Tibial nerve (tissue), 4 donors: ENCODE data around the gene THYN1. TPM values are rescaled to one million over a fixed set of nuclear protein-coding genes. Genes with fewer than 3 reads are reported as not detected.

Experiments used
- DNase-seq, 2 donors: peaks; one replicate each; pipeline ENCODE4 v3.0.0-alpha.2; 2019; ENCODE audit warnings: low spot score in 2 of 2
- H3K27ac ChIP-seq, 4 donors: fragments of 200-600 bp; sonication (generic) in 3 of 4; one replicate each; pipeline ENCODE4 v1.5.1; 2017 to 2019; ENCODE audit warnings: mild to moderate bottlenecking in 1 of 4
- H3K27me3 ChIP-seq, 2 donors: fragments of 200-600 bp; sonication (generic) in 1 of 2; one replicate each; pipeline versions ENCODE4 v1.5.1 to v1.6.0; 2017 to 2019
- H3K36me3 ChIP-seq, 3 donors: fragments of 200-600 bp; sonication (generic); one replicate each; pipeline ENCODE4 v1.5.1; 2018 to 2019
- H3K4me1 ChIP-seq, 4 donors: fragments of 200-600 bp; sonication (generic) in 3 of 4; one replicate each; pipeline ENCODE4 v1.5.1; 2017 to 2019
- H3K4me3 ChIP-seq, 4 donors: fragments of 200-600 bp; sonication (generic) in 3 of 4; one replicate each; pipeline ENCODE4 v1.5.1; 2017 to 2019; ENCODE audit warnings: mild to moderate bottlenecking in 1 of 4, moderate library complexity in 1 of 4
- H3K9me3 ChIP-seq, 4 donors: fragments of 200-600 bp; sonication (generic) in 3 of 4; one replicate each; pipeline ENCODE4 v1.5.1; 2017 to 2019
- CTCF ChIP-seq, 5 experiments: fragments of 200-600 bp in 3 of 5; fragments of 450-650 bp in 2 of 5; sonication (generic) in 3 of 5; IDR thresholded peaks; one replicate each; pipeline ENCODE4 v1.5.1; 2016 to 2019; ENCODE audit warnings: antibody characterized with exemption in 5 of 5, mild to moderate bottlenecking in 3 of 5, moderate library complexity in 2 of 5
- EP300 ChIP-seq, 2 donors: sonication (generic); formaldehyde crosslinking; IDR thresholded peaks; one replicate each; pipeline ENCODE4 v1.6.1; 2017; ENCODE audit warnings: antibody characterized with exemption in 2 of 2, mild to moderate bottlenecking in 1 of 2
- POLR2A ChIP-seq, 2 donors: fragments of 450-650 bp; IDR thresholded peaks; one replicate each; pipeline ENCODE4 v1.6.1; 2017; ENCODE audit warnings: antibody characterized with exemption in 2 of 2, mild to moderate bottlenecking in 2 of 2, moderate library complexity in 2 of 2
- WGBS, 2 donors: methylation state at CpG; one replicate each; pipeline ENCODE4 v1.1.5; 2018; 5-methylcytosine and 5-hydroxymethylcytosine counted together
- total RNA-seq, 4 donors: library from RNA; depleted of rRNA; stranded (reverse); fragments of >200 nt; gene quantifications; one replicate each; pipeline ENCODE4 v1.1.0, GENCODE V29; 2016

The THYN1 gene
- total RNA-seq, 4 donors from 2014 or later, result 46.0 to 65.7 (median 53.3) TPM

GRCh38 chr11:134236834-134237556 is 16.2 kb downstream of the THYN1 start:
- H3K4me1 ChIP-seq, result no peaks in the 10 kb centered on the region
- H3K27me3 ChIP-seq, result no peaks in the 10 kb centered on the region
- H3K4me3 ChIP-seq, result no peak overlapping the region
- TF ChIP-seq CTCF (IDR thresholded peaks at IDR 0.05), result no peak
- H3K9me3 ChIP-seq, result no peaks in the 10 kb centered on the region
- 86 to 88% methylated on average over 7 of the region's 7 CpGs for WGBS, 2 donors
- peaks cover 0 to 64% (median 4%) of the 10 kb centered on the region in 3 donors for H3K36me3 ChIP-seq
- DNase-seq, result no peak
- H3K27ac ChIP-seq, result no peak overlapping the region

- H3K36me3 ChIP-seq, result peaks cover 0 to 52% (median 4%) of the 10 kb centered on the region in 3 donors
- DNase-seq, result no peak
- no peaks in the 10 kb centered on the region for H3K27me3 ChIP-seq
- no peaks in the 10 kb centered on the region for H3K9me3 ChIP-seq
- no peak overlapping the region for H3K4me3 ChIP-seq
- H3K27ac ChIP-seq, result no peak overlapping the region
- H3K4me1 ChIP-seq, result peaks cover 0 to 12% (median 0%) of the 10 kb centered on the region in 4 donors
- 71 to 85% methylated on average over 3 of the region's 3 CpGs for WGBS, 2 donors
- TF ChIP-seq POLR2A (IDR thresholded peaks at IDR 0.05) (no peak), CTCF (IDR thresholded peaks at IDR 0.05) (no peak), EP300 (IDR thresholded peaks at IDR 0.05) (no peak)
Observed at GRCh38 chr11:134235399-134235798, 17.8 kb downstream of the THYN1 start.

- TF ChIP-seq CTCF (IDR thresholded peaks at IDR 0.05) (no peak), EP300 (IDR thresholded peaks at IDR 0.05) (no peak), POLR2A (IDR thresholded peaks at IDR 0.05) (no peak)
- H3K27me3 ChIP-seq, result no peaks in the 10 kb centered on the region
- no peak overlapping the region for H3K4me3 ChIP-seq
- H3K27ac ChIP-seq, result no peak overlapping the region
- H3K36me3 ChIP-seq, result peaks cover 0 to 36% (median 4%) of the 10 kb centered on the region in 3 donors
- H3K9me3 ChIP-seq, result no peaks in the 10 kb centered on the region
- peaks cover 0 to 20% (median 0%) of the 10 kb centered on the region in 4 donors for H3K4me1 ChIP-seq
- no peak for DNase-seq
- WGBS, 2 donors, result 88 to 92% methylated on average over 4 of the region's 4 CpGs
Observed at GRCh38 chr11:134233729-134234179, 19.4 kb downstream of the THYN1 start.

GRCh38 chr11:134231958-134232659 is 21.0 kb downstream of the THYN1 start:
- Histone ChIP-seq H3K27me3 (no peaks in the 10 kb centered on the region), H3K4me1 (peaks cover 0 to 31% (median 0%) of the 10 kb centered on the region in 4 donors), H3K27ac (no peak overlapping the region), H3K4me3 (no peak overlapping the region), H3K9me3 (no peaks in the 10 kb centered on the region), H3K36me3 (peaks cover 0 to 25% (median 4%) of the 10 kb centered on the region in 3 donors)
- no peak for DNase-seq
- no peak for TF ChIP-seq POLR2A (IDR thresholded peaks at IDR 0.05)
- no peak for TF ChIP-seq EP300 (IDR thresholded peaks at IDR 0.05)
- no peak for TF ChIP-seq CTCF (IDR thresholded peaks at IDR 0.05)
- WGBS, 2 donors, result 63 to 71% methylated on average over 10 of the region's 10 CpGs

GRCh38 chr11:134230339-134230738 is 22.8 kb downstream of the THYN1 start:
- Histone ChIP-seq H3K27me3 (no peaks in the 10 kb centered on the region), H3K4me1 (peaks cover 0 to 49% (median 12%) of the 10 kb centered on the region in 4 donors), H3K27ac (no peak overlapping the region), H3K36me3 (peaks cover 0 to 13% (median 4%) of the 10 kb centered on the region in 3 donors), H3K9me3 (no peaks in the 10 kb centered on the region), H3K4me3 (no peak overlapping the region)
- TF ChIP-seq CTCF (IDR thresholded peaks at IDR 0.05) (no peak), POLR2A (IDR thresholded peaks at IDR 0.05) (no peak)
- WGBS, 2 donors, result 66 to 67% methylated on average over 4 of the region's 4 CpGs
- DNase-seq, result no peak
